Measurements from ENCODE around the gene EXOC6B.
"Not testable (repeated sequence)": the region's sequence is repeated elsewhere in the genome, so short reads cannot be mapped to it uniquely, and the experiment has no call there.

Gene EXOC6B

GRCh38 chr2:72512376-72512775, 313.5 kb downstream of the EXOC6B start:
- Mint-ChIP-seq H3K4me3 (no peak overlapping the region), H3K27me3 (no peaks in the 10 kb centered on the region), H3K36me3 (peaks cover 9% of the 10 kb centered on the region), H3K4me1 (no peaks in the 10 kb centered on the region), H3K27ac (no peak overlapping the region), H3K9me3 (no peaks in the 10 kb centered on the region)

GRCh38 chr2:72511906-72512305, 313.9 kb downstream of the EXOC6B start:
- Mint-ChIP-seq H3K36me3 (peaks cover 9% of the 10 kb centered on the region), H3K27me3 (no peaks in the 10 kb centered on the region), H3K4me3 (no peak overlapping the region)

GRCh38 chr2:72497763-72498162, 328.1 kb downstream of the EXOC6B start:
- H3K9me3 Mint-ChIP-seq = no peaks in the 10 kb centered on the region
- no peaks in the 10 kb centered on the region for H3K27me3 Mint-ChIP-seq
- H3K36me3 Mint-ChIP-seq = peaks cover 34% of the 10 kb centered on the region
- H3K4me3 Mint-ChIP-seq = no peak overlapping the region
- H3K27ac Mint-ChIP-seq = no peak overlapping the region
- no peaks in the 10 kb centered on the region for H3K4me1 Mint-ChIP-seq

More at GRCh38 chr2:72511906-72512305, 313.9 kb downstream of the EXOC6B start:
- no peaks in the 10 kb centered on the region for H3K4me1 Mint-ChIP-seq
- H3K27ac Mint-ChIP-seq = no peak overlapping the region
- H3K9me3 Mint-ChIP-seq = no peaks in the 10 kb centered on the region

- Mint-ChIP-seq H3K9me3 (no peaks in the 10 kb centered on the region), H3K4me1 (no peaks in the 10 kb centered on the region), H3K27ac (no peak overlapping the region), H3K27me3 (no peaks in the 10 kb centered on the region), H3K4me3 (no peak overlapping the region), H3K36me3 (peaks cover 41% of the 10 kb centered on the region)
These were observed 329.4 kb downstream of the EXOC6B start for GRCh38 chr2:72496479-72496878.

- H3K9me3 Mint-ChIP-seq = no peaks in the 10 kb centered on the region
- H3K27ac Mint-ChIP-seq = no peak overlapping the region
- no peak overlapping the region for H3K4me3 Mint-ChIP-seq
- H3K36me3 Mint-ChIP-seq = peaks cover 50% of the 10 kb centered on the region
- H3K27me3 Mint-ChIP-seq = no peaks in the 10 kb centered on the region
- no peaks in the 10 kb centered on the region for H3K4me1 Mint-ChIP-seq
These were observed 331.4 kb downstream of the EXOC6B start for GRCh38 chr2:72494392-72494791.

- H3K9me3 Mint-ChIP-seq = peaks cover 36% of the 10 kb centered on the region
- not testable (repeated sequence) for H3K4me1 Mint-ChIP-seq, H3K27me3 Mint-ChIP-seq, H3K4me3 Mint-ChIP-seq, H3K27ac Mint-ChIP-seq
- H3K36me3 Mint-ChIP-seq = peaks cover 59% of the 10 kb centered on the region
These were observed 341.2 kb downstream of the EXOC6B start for GRCh38 chr2:72484622-72485021.

- Mint-ChIP-seq H3K27me3 (no peaks in the 10 kb centered on the region), H3K27ac (no peak overlapping the region), H3K4me3 (no peak overlapping the region), H3K36me3 (peaks cover 57% of the 10 kb centered on the region), H3K9me3 (peaks cover 30% of the 10 kb centered on the region), H3K4me1 (no peaks in the 10 kb centered on the region)
These were observed 342.5 kb downstream of the EXOC6B start for GRCh38 chr2:72483346-72483745.

GRCh38 chr2:72475246-72475645, 350.6 kb downstream of the EXOC6B start:
- Mint-ChIP-seq H3K27me3 (no peaks in the 10 kb centered on the region), H3K9me3 (peaks cover 47% of the 10 kb centered on the region), H3K27ac (no peak overlapping the region), H3K4me1 (no peaks in the 10 kb centered on the region), H3K36me3 (peaks cover 50% of the 10 kb centered on the region), H3K4me3 (no peak overlapping the region)

GRCh38 chr2:72457801-72458516, 367.9 kb downstream of the EXOC6B start:
- Mint-ChIP-seq H3K36me3 (peaks cover 21% of the 10 kb centered on the region), H3K9me3 (no peaks in the 10 kb centered on the region), H3K27me3 (no peaks in the 10 kb centered on the region), H3K4me3 (no peak overlapping the region), H3K4me1 (no peaks in the 10 kb centered on the region), H3K27ac (no peak overlapping the region)

GRCh38 chr2:72454189-72454588, 371.6 kb downstream of the EXOC6B start:
- Mint-ChIP-seq H3K27ac (no peak overlapping the region), H3K9me3 (no peaks in the 10 kb centered on the region)

GRCh38 chr2:72442270-72442669, 383.6 kb downstream of the EXOC6B start:
- Mint-ChIP-seq H3K4me3 (no peak overlapping the region), H3K27ac (no peak overlapping the region), H3K27me3 (no peaks in the 10 kb centered on the region), H3K36me3 (peaks cover 39% of the 10 kb centered on the region), H3K4me1 (peaks cover 4% of the 10 kb centered on the region), H3K9me3 (peaks cover 25% of the 10 kb centered on the region)

More at GRCh38 chr2:72454189-72454588, 371.6 kb downstream of the EXOC6B start:
- Mint-ChIP-seq H3K4me3 (no peak overlapping the region), H3K36me3 (peaks cover 26% of the 10 kb centered on the region), H3K27me3 (no peaks in the 10 kb centered on the region), H3K4me1 (no peaks in the 10 kb centered on the region)

GRCh38 chr2:72439892-72440291, 385.9 kb downstream of the EXOC6B start:
- H3K4me1 Mint-ChIP-seq = peaks cover 4% of the 10 kb centered on the region
- no peak overlapping the region for H3K4me3 Mint-ChIP-seq
- no peaks in the 10 kb centered on the region for H3K27me3 Mint-ChIP-seq
- H3K9me3 Mint-ChIP-seq = peaks cover 22% of the 10 kb centered on the region
- peaks cover 40% of the 10 kb centered on the region for H3K36me3 Mint-ChIP-seq
- no peak overlapping the region for H3K27ac Mint-ChIP-seq

GRCh38 chr2:72438364-72438763, 387.5 kb downstream of the EXOC6B start:
- peaks cover 44% of the 10 kb centered on the region for H3K36me3 Mint-ChIP-seq
- H3K4me3 Mint-ChIP-seq = no peak overlapping the region
- no peaks in the 10 kb centered on the region for H3K27me3 Mint-ChIP-seq
- H3K9me3 Mint-ChIP-seq = peaks cover 28% of the 10 kb centered on the region
- no peak overlapping the region for H3K27ac Mint-ChIP-seq
- peaks cover 4% of the 10 kb centered on the region for H3K4me1 Mint-ChIP-seq

GRCh38 chr2:72431737-72432136, 394.1 kb downstream of the EXOC6B start:
- Mint-ChIP-seq H3K36me3 (peaks cover 28% of the 10 kb centered on the region), H3K9me3 (peaks cover 14% of the 10 kb centered on the region), H3K4me1 (no peaks in the 10 kb centered on the region), H3K27ac (no peak overlapping the region), H3K4me3 (no peak overlapping the region), H3K27me3 (no peaks in the 10 kb centered on the region)

GRCh38 chr2:72427022-72427861, 398.6 kb downstream of the EXOC6B start:
- peaks cover 20% of the 10 kb centered on the region for H3K9me3 Mint-ChIP-seq
- no peak overlapping the region for H3K27ac Mint-ChIP-seq
- H3K27me3 Mint-ChIP-seq = no peaks in the 10 kb centered on the region
- no peaks in the 10 kb centered on the region for H3K4me1 Mint-ChIP-seq
- H3K36me3 Mint-ChIP-seq = peaks cover 33% of the 10 kb centered on the region
- no peak overlapping the region for H3K4me3 Mint-ChIP-seq

GRCh38 chr2:72425996-72426395, 399.8 kb downstream of the EXOC6B start:
- Mint-ChIP-seq H3K27me3 (no peaks in the 10 kb centered on the region), H3K4me3 (no peak overlapping the region), H3K4me1 (no peaks in the 10 kb centered on the region), H3K9me3 (peaks cover 20% of the 10 kb centered on the region), H3K36me3 (peaks cover 34% of the 10 kb centered on the region), H3K27ac (no peak overlapping the region)
